OCI-LY7 (cell line): ENCODE results near the gene BNC1. TPM values are rescaled to one million over a fixed set of nuclear protein-coding genes. Genes with fewer than 3 reads are reported as not detected.
A peak's percentile ranks its signal among the peaks of the same experiment; 100 is the strongest.

Experiments used
- BruUV-seq: library from RNA; stranded (reverse); fragments of 400-500 nt; replicated peaks from 2 replicates; lab custom pipeline; 2021; lab: Mats Ljungman, UMichigan
- CTCF ChIA-PET: fragments of 300-600 bp; sonication (Branson Sonifier 250); formaldehyde crosslinking; loops from one replicate; lab custom pipeline; 2022; ENCODE audit warnings: antibody characterized with exemption; ENCODE audit not compliant: unreplicated experiment; lab: Charles Lee
- POLR2A ChIA-PET: fragments of 300-600 bp; sonication (Branson Sonifier 250); formaldehyde crosslinking; loops from one replicate; lab custom pipeline; 2022; ENCODE audit warnings: antibody characterized with exemption; lab: Charles Lee
- DNase-seq: peaks from one replicate; pipeline ENCODE4 v3.0.0-alpha.2; 2015; ENCODE audit warnings: low spot score
- H2AFZ ChIP-seq: fragments of 200-600 bp; sonication (generic), shearing (Covaris generic); 2 replicates; pipeline ENCODE4 v1.6.1; 2014; ENCODE audit warnings: mild to moderate bottlenecking, antibody characterized with exemption, low read length, moderate library complexity
- H3K27ac ChIP-seq: fragments of 200-600 bp; sonication (generic); 2 replicates; pipeline ENCODE4 v1.5.1; 2014; ENCODE audit warnings: mixed run types, low read depth, mild to moderate bottlenecking, moderate library complexity, low read length, inconsistent platforms; ENCODE audit not compliant: poor library complexity, severe bottlenecking
- H3K36me3 ChIP-seq: fragments of 200-600 bp; sonication (generic); 2 replicates; pipeline ENCODE4 v1.6.1; 2014; ENCODE audit warnings: mild to moderate bottlenecking, antibody characterized with exemption, low read length, moderate library complexity, mixed read lengths; ENCODE audit not compliant: insufficient read depth
- H3K4me1 ChIP-seq: fragments of 200-600 bp; sonication (generic); 2 replicates; pipeline ENCODE4 v1.5.1; 2014; ENCODE audit warnings: mild to moderate bottlenecking, low read length; ENCODE audit not compliant: insufficient read depth, poor library complexity, severe bottlenecking
- H3K4me2 ChIP-seq: fragments of 200-600 bp; sonication (generic); 2 replicates; pipeline ENCODE4 v1.6.1; 2014; ENCODE audit warnings: mild to moderate bottlenecking, low read length
- H3K4me3 ChIP-seq: fragments of 200-600 bp; sonication (generic); 2 replicates; pipeline ENCODE4 v1.5.1; 2014; ENCODE audit warnings: mild to moderate bottlenecking, low read depth, low read length; ENCODE audit not compliant: poor library complexity, severe bottlenecking
- H3K79me2 ChIP-seq: fragments of 200-600 bp; sonication (generic); 2 replicates; pipeline ENCODE4 v1.6.1; 2016; ENCODE audit warnings: low read depth, mild to moderate bottlenecking, low read length, moderate library complexity, mixed read lengths; ENCODE audit not compliant: insufficient read depth
- H3K9me2 ChIP-seq: fragments of 200-600 bp; sonication (generic); 2 replicates; pipeline ENCODE4 v1.6.1; 2016; ENCODE audit warnings: mild to moderate bottlenecking, low read length, mixed read lengths; ENCODE audit not compliant: insufficient read depth
- H3K9me3 ChIP-seq: fragments of 200-600 bp; sonication (generic); 2 replicates; pipeline ENCODE4 v1.6.1; 2014; ENCODE audit warnings: mild to moderate bottlenecking, mixed run types, low read length, mixed read lengths
- H4K20me1 ChIP-seq: fragments of 200-600 bp; sonication (generic); 2 replicates; pipeline ENCODE4 v1.6.1; 2014; ENCODE audit warnings: mild to moderate bottlenecking, antibody characterized with exemption, low read length, moderate library complexity, mixed read lengths; ENCODE audit not compliant: insufficient read depth
- EZH2phosphoT487 ChIP-seq: fragments of 200-600 bp; sonication (generic); IDR thresholded peaks from 2 replicates; pipeline ENCODE4 v1.6.1; 2018; ENCODE audit warnings: low read depth, borderline replicate concordance, mild to moderate bottlenecking, mixed run types, antibody characterized with exemption, low read length, moderate library complexity, mixed read lengths
- intact Hi-C: fragments of 100-400 bp; cut with micrococcal nuclease; formaldehyde crosslinking; loops from one replicate; pipeline ENCODE4 v1.10.0; 2022; ENCODE audit not compliant: unreplicated experiment
- total RNA-seq, 2 experiments: library from RNA; depleted of rRNA in 1 of 2; stranded (reverse); fragments of >200 nt in 1 of 2; shearing (Covaris generic) in 1 of 2; gene quantifications; 2 replicates each; pipeline ENCODE4 v1.2.3, GENCODE V29; 2014 to 2022
- TF ChIP-seq, protein P1 (sequence below): fragments of 200-600 bp; sonication (generic); conservative IDR thresholded peaks from 2 replicates; pipeline ENCODE4 v1.5.1; 2014; ENCODE audit warnings: mild to moderate bottlenecking, antibody characterized with exemption, low read length, moderate library complexity, mixed read lengths

Gene BNC1
- total RNA-seq, 2 experiments from 2014 or later, result not detected

DNA sequence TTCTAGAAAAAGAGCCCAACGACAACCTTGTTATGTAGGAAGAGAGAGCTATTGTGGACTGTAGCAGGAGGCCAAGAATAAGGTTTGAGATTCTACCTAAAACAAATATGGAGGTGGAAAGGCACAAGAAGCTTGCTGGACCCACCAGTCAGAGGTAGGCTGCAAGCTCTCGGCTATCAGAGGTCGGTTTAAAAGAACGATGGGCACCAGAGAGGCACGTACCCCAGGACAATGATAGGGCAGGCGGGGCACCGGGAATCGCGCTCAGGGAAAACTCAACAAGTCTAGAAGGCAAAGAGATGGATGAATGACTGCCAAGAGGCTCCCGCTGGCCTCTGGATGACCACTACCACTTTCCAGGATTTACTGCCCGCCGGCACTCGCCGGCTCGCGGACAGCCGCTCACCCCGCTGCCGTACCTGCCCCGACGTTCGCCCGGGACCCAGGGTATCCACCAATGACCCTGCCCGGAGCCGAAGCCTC is 77.9 kb downstream of the BNC1 start:
- peak; percentile 13 for DNase-seq
- no peak for TF ChIP-seq EZH2phosphoT487
- TF ChIP-seq, protein P1, sequence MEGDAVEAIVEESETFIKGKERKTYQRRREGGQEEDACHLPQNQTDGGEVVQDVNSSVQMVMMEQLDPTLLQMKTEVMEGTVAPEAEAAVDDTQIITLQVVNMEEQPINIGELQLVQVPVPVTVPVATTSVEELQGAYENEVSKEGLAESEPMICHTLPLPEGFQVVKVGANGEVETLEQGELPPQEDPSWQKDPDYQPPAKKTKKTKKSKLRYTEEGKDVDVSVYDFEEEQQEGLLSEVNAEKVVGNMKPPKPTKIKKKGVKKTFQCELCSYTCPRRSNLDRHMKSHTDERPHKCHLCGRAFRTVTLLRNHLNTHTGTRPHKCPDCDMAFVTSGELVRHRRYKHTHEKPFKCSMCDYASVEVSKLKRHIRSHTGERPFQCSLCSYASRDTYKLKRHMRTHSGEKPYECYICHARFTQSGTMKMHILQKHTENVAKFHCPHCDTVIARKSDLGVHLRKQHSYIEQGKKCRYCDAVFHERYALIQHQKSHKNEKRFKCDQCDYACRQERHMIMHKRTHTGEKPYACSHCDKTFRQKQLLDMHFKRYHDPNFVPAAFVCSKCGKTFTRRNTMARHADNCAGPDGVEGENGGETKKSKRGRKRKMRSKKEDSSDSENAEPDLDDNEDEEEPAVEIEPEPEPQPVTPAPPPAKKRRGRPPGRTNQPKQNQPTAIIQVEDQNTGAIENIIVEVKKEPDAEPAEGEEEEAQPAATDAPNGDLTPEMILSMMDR, result no peak
- Histone ChIP-seq H2AFZ (peak overlapping the region; percentile 85), H3K27ac (no peak overlapping the region), H3K4me1 (peaks cover 32% of the 10 kb centered on the region), H3K9me3 (no peaks in the 10 kb centered on the region), H3K4me3 (peak overlapping the region; percentile 89), H4K20me1 (0 out of 2 replicates have a peak, but pooled peaks cover 6% of the 10 kb centered on the region), H3K79me2 (peaks cover 51% of the 10 kb centered on the region), H3K36me3 (no peaks in the 10 kb centered on the region), H3K9me2 (no peaks in the 10 kb centered on the region), H3K4me2 (peak overlapping the region; percentile 63)
- intact Hi-C loops, result loop anchor here (1.0 to 10.0 kb wide), 7 partner anchors 98 to 1159 kb away; partner anchors contain the start of genes BTBD1 and MEX3B
- ChIA-PET POLR2A (interaction anchor here (0.6 to 1.1 kb wide), 3 partner anchors 51 to 194 kb away, joined by 3 to 6 read pairs (median 3); partner anchors contain the start of gene C15orf40), CTCF (no interaction called here)
- no TSS peak for BruUV-seq

Other genes starting within 250 kb of the BNC1 start
- 95.4 and 99.5 TPM in 2 replicates for gene BTBD1, start 217.4 kb downstream of the BNC1 start, total RNA-seq (2014; rRNA removed; shearing (Covaris generic))
- 90.2 and 92.6 TPM in 2 replicates for gene BTBD1, start 217.4 kb downstream of the BNC1 start, total RNA-seq (2022)
- 20.2 and 27.2 TPM in 2 replicates for gene TM6SF1, start 177.0 kb downstream of the BNC1 start, total RNA-seq (2014; rRNA removed; shearing (Covaris generic))
- gene TM6SF1, start 177.0 kb downstream of the BNC1 start, total RNA-seq (2022), result 28.7 and 37.6 TPM in 2 replicates
- gene HDGFL3, start 76.8 kb downstream of the BNC1 start, total RNA-seq (2014; rRNA removed; shearing (Covaris generic)), result 29.3 and 57.6 TPM in 2 replicates
- gene HDGFL3, start 76.8 kb downstream of the BNC1 start, total RNA-seq (2022), result 74.4 and 84.8 TPM in 2 replicates
- not detected in 2 replicates for gene SH3GL3, start 162.7 kb upstream of the BNC1 start, total RNA-seq (2014; rRNA removed; shearing (Covaris generic))
- gene SH3GL3, start 162.7 kb upstream of the BNC1 start, total RNA-seq (2022), result not detected in 2 replicates